ENCODE results near the gene CYP3A5.
"Not testable (repeated sequence)": the region's sequence is repeated elsewhere in the genome, so short reads cannot be mapped to it uniquely, and the experiment has no call there.

CYP3A5 gene

GRCh38 chr7:99679400-99680191 is at the start of gene CYP3A5:
CYP3A5 (minus strand) TSS chr7:99679996; CDS start chr7:99679896, 100 bp downstream.
- peak; percentile 70 for DNase-seq (ENCODE audit: low spot score)

GRCh38 chr7:99728615-99729014 is 48.8 kb upstream of the CYP3A5 start:
- DNase-seq (ENCODE audit: low spot score) = no peak

- not testable (repeated sequence) for DNase-seq (ENCODE audit: low spot score)
These were observed 43.4 kb upstream of the CYP3A5 start for GRCh38 chr7:99723201-99723600.

- DNase-seq (ENCODE audit: low spot score) = no peak
These were observed 41.2 kb upstream of the CYP3A5 start for GRCh38 chr7:99720800-99721595.

- DNase-seq (ENCODE audit: low spot score) = peak; percentile 45
These were observed 40.4 kb upstream of the CYP3A5 start for GRCh38 chr7:99719996-99720769.

- no peak for DNase-seq (ENCODE audit: low spot score)
These were observed 34.3 kb upstream of the CYP3A5 start for GRCh38 chr7:99713995-99714570.

GRCh38 chr7:99709838-99710578 is 30.2 kb upstream of the CYP3A5 start:
- no peak for DNase-seq (ENCODE audit: low spot score)

- no peak for DNase-seq (ENCODE audit: low spot score)
These were observed 29.5 kb upstream of the CYP3A5 start for GRCh38 chr7:99709260-99709659.

GRCh38 chr7:99707096-99707495 is 27.3 kb upstream of the CYP3A5 start:
- DNase-seq (ENCODE audit: low spot score) = peak; percentile 18

- no peak for DNase-seq (ENCODE audit: low spot score)
These were observed 20.1 kb upstream of the CYP3A5 start for GRCh38 chr7:99699946-99700345.

GRCh38 chr7:99698867-99699730 is 19.3 kb upstream of the CYP3A5 start:
- DNase-seq (ENCODE audit: low spot score) = peak; percentile 75

GRCh38 chr7:99694912-99695304 is 15.1 kb upstream of the CYP3A5 start:
- no peak for DNase-seq (ENCODE audit: low spot score)

GRCh38 chr7:99694201-99694911 is 14.6 kb upstream of the CYP3A5 start:
- DNase-seq (ENCODE audit: low spot score) = peak; percentile 44

GRCh38 chr7:99693427-99694200 is 13.8 kb upstream of the CYP3A5 start:
- peak; percentile 61 for DNase-seq (ENCODE audit: low spot score)

GRCh38 chr7:99693100-99693426 is 13.3 kb upstream of the CYP3A5 start:
- DNase-seq (ENCODE audit: low spot score) = no peak

- DNase-seq (ENCODE audit: low spot score) = not testable (repeated sequence)
These were observed 12.8 kb upstream of the CYP3A5 start for GRCh38 chr7:99692563-99692962.

GRCh38 chr7:99691658-99692057 is 11.9 kb upstream of the CYP3A5 start:
- not testable (repeated sequence) for DNase-seq (ENCODE audit: low spot score)

GRCh38 chr7:99690918-99691317 is 11.1 kb upstream of the CYP3A5 start:
- DNase-seq (ENCODE audit: low spot score) = not testable (repeated sequence)
